HG03342 (cell line): Measurements from ENCODE around the gene C10orf120.

ENCODE experiments used
- ATAC-seq: cut with Tn5 transposase; IDR thresholded peaks from one replicate; pipeline ENCODE4 v1.9.1; 2021; ENCODE audit warnings: mild to moderate bottlenecking, moderate library complexity; ENCODE audit not compliant: unreplicated experiment

C10orf120 gene

DNA sequence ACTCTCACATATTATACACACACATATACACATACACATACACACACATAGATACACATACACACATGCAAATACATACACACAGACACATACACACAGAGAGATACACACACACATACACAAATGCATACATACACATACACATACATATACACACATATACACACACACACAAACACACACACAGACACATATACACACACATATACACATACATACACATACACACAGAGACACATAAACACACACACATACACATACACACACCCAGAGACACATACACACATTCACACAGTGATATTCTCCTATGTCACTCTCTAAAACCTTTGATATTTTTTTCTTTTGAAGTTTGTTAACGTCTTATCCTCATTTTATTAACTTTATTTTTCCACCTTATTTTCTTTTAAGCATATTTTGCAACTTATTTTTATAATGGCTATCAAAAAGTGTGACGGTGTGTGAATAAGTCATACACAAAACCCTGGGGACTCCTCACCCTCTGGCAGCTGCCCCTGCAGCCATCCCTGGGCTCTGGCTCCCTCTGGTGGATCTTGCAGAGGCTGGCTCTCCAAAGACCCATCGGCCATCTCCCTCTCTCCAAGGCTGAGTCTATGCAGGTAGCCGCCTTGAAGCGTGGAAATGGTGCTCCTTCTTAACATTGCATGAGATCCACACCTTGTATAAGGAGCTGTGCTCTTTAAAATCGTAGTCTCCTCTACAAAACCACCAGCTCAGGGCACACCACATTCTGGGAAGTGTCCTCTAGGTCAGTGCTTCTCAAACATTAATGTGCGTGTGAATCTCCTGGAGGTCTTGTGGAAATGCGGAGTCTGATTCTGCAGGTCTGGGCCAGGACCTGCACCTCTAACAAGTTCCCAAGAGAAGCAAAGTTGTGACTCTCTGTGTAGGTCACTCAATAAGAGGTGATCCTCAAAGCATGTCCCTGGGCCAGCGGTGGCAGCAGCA is 4.1 kb upstream of the C10orf120 start:
- no peak for ATAC-seq

DNA sequence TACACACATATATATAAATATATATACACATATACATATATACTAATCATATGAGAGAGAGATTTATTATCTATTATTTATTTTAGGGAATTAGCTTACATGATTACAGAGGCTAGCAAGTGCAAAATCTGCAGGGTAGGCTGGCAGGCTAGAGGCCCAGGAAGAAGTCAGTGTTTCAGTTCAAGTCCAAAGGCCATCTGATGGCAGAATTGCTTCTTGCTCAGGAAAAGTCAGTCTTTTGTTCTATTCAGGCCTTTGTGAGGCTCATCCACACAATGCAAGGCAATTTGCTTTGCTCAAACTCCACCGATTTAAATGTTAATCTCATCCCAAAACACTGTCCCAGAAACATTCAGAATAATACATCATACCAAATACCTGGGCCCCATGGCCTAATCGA is 2.6 kb upstream of the C10orf120 start:
- no peak for ATAC-seq

DNA sequence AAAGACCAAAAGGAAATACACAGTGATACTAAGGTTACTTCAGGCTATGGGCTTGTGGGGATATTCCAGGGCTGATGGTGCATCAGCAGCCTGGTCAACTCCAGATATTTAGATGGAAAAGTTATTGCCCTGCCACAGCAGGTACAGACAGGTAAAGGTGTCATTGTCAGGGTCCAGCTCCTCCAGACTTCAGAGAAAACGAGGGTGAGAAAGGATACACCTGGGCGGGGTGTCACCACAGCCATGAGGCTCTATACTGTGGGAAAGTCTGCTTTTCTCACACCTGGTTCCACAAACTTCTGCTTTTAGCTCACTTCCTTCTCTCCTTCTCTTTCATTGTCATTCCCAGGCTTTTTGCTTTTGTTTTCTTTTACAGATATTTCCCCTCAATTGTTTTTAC is 2.0 kb upstream of the C10orf120 start:
- ATAC-seq: no peak

DNA sequence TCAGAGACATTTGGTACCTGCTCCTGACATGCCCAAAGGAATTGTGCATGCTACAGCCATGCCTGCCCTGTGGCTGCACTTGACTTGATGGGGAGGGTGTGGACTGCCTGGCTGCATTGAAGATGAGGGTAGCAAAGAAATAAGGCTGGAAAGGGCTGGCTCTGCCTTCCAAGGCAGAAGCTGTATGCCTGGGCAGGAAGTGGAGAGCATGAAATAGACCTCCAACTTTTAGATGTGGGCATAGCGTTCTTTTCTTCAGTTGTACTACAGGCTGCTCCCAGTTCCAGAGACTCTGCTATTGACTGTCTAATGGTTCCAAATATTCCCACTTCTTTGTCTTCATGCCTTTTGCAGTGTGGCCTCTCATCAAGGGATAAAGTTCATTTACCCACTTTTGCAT is 3.0 kb downstream of the C10orf120 start:
- no peak for ATAC-seq

DNA sequence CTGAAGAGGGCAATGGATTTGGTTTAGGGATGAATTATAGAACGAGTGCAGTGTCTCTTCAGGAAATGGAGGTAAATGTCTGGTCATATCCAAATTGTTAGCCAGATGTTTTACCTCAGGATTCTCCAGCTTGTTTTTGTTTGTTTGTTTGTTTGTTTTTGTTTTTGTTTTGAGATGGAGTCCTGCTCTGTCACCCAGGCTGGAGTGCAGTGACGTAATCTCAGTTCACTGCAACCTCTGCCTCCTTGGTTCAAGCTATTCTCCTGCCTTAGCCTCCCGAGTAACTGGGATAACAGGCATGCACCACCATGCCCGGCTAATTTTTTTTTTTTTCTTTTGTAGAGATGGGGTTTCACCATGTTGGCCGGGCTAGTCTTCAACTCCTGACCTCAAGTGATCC is 6.9 kb downstream of the C10orf120 start:
- no peak for ATAC-seq

DNA sequence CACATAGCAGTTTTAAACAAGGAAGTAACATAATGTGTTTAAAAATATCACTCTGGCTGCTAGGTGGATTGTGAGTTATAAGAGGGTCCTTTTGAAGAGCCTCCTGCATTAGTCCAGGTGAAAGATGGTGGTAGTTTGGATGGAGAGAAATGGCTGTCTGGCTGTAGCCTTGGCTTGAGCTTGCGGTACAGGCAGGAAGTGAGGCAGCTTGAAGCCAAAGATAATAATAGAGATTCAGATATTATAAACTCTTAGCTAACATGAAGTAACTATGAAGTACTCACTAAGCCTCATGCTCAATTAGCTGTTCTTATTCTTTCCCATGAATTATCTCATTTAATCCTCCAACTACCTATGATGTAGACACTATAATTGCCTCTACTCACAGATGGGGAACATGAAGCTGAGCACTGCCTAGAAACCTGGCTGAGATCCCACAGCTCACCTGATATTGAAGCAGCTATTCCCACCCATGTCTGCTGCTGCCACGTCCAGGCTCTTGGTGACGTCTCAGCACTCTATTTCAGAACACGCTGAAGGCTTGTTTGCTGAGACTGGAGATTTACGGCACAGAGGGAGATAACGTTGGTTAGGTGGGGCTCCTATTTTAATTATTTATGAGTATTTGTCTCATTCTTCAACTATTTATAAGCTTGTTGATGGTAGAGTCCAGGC is 10.4 kb downstream of the C10orf120 start:
- no peak for ATAC-seq

DNA sequence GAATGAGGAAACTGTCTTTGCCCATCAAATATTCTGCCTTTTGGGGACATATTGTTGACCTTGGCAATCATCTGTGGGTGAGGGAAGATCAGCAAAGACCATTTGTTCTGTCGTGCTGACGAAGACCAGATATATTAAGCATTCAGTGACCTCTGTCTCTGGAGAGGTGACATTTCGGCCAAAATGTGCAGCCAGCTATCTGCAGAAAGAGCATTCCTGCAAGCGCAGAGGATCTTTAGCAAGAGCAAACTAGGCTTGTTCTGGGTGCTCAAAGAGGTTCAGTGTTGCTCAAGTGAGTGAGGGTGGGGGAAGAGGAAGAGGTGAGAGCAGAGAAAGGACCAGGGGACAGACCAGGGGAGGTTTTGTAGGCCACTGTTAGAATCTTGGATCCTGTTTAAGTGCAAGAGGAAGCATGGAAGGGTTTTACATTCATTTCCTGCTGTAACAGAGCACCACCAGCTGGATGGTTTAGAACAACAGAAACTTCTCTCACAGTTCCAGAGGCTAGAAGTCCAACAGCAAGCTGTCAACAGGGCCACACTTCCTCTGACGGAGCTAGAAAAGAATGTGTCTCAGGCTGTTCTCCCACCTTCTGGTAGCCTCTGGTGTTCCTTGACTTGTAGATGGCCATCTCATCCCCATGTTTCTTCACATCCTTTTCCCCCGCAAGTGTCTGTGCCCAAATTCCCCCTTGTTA is 11.2 kb downstream of the C10orf120 start:
- no peak for ATAC-seq

DNA sequence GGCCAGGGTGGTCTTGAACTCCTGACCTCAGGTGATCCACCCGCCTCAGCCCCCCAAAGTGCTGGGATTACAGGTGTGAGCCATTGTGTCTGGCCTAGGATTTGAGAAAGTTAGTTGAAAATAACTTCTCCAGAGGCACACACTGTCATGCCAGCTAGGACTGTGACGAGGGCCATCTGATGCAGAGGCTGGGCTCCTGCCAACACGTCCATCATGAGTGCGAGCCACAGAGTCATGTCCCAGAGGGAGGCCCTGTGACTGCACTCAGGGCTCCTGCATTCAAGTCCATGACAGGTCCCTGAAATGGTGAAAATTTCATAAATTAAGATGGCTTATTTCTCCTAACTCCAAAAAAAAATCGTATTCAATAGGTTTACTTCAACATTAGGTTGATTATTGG is 17.1 kb downstream of the C10orf120 start:
- no peak for ATAC-seq

DNA sequence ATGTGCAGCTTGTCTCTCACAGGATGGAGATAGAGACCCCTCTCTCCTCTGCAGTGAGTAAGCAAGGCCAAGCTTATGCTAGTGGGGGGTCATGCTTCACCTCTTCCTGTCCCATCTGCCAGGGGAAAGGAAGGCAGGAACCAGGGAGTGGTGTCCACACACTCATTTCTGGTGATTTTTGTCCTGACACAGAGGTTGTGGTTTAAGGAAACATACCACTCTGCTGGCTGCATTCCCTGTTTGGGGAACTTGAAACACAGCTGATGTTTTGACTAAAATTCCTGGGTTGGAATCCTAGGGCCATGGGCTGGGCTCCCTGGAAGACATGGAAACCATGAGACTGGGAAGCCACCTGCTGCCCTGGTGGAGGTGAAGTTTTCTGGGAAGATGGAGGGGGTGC is 21.4 kb downstream of the C10orf120 start:
- ATAC-seq: no peak

DNA sequence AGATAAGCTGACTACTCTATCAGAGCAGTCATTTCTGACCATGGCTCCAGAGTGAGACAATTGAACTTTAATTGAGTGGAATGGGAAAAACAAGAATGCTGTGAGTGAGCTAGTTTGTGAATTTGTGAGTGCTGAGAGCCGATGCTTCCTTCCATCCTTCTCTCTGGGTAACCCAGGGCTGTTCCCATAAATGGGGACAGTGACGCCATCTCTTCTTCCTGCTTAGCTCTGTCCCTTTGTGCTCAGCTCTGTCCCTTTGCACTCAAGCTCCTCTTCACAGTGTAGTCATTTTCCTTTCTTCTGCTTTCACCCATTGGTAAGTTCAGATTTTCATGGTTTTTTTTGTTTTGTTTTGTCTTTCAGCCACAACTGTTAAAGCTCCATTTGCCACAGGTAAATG is 24.4 kb downstream of the C10orf120 start:
- no peak for ATAC-seq

DNA sequence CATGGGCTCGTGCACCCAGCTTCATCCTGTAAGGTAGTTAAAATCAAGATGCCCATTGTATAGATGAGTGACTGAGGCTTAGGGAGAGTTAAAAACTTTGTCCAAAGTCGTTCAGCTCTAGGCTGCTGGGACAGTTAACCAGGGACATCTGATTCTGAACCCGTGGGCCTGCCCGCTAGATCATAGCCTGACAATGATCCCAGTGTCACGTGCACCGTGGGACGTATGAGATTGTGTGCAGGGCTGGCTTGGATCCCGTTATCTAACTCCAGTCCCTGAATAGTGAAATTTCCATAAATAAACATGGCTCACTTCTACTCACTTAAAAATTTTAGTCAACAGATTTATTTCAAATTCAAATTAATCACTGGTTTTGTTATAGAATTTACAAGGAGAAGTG is 24.9 kb downstream of the C10orf120 start:
- ATAC-seq: no peak

DNA sequence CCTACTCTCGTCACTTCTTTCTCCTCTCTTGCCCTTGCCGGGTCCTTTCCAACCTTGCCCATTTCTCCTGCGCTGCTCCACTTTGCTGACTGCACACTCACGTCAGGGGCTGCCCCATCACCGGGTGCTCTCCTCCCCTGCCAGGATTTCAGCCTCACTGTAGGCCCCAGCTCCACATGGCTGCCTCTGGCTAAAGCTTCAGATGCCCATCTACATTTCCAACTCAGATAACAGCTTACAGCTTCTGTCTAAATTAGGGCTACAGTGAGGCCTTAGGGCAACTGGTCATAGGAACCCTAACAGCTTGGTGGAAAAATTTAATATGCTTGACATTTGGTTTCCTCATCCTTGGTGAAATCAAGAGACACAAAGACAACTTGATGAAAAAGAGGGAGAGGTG is 25.9 kb downstream of the C10orf120 start:
- ATAC-seq: no peak

DNA sequence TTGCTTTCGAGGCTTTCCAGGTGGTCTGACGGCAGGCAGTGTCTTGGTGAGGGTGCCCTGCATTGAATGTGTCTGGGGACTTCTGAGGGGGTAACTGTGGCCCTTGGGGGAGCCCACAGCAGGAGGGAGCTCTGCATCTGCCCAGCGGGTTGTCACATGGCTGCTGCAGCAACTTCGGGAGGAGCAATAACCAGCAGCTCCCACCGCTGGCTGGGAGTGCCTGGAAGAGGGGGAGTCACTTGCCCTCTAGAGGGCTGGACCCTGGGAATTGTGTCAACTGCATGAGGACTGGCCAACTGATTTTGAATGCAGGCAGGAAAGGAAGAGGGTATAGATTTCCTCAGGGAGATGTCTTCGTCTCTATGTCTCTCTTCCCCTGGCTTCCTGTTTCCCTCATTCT is 26.4 kb downstream of the C10orf120 start:
- ATAC-seq: no peak

DNA sequence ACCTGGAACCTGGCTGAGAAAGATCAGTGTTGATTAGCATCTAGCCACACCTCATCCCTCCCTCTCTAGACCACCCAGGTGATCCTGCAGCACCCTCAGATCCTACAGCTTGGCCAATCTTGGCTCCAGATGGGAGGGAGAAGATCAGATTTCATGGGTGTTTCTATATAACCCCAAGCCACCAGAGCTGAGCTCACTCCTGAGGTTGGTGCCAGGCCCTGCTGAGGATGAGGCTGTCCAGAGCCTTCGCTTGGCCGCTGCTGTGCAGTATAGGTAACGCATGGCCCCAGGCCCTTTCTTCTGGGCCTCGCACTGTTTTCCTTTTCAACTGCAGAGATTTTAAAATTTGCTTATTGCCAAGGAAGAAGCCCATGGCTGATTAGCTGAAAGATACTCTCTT is 27.0 kb downstream of the C10orf120 start:
- ATAC-seq: no peak

DNA sequence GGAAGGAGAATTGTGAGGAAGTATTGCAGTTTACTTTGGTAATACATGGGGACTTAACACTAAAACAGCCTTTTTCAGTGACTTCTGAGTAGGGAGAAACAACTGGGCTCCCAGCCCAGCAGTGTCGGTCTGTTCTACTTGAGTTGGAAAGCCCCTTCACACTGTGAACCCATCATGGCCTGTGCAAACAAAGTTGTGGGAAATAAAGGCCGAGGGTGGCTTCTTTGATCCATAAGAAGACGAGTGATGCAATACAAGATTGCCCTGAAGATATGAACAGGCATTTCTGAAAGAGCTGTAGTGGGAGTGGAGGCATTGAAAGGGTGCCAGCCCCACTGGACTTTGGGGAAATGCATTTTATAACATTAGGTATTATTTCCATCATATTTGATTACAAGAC is 28.3 kb downstream of the C10orf120 start:
- no peak for ATAC-seq

DNA sequence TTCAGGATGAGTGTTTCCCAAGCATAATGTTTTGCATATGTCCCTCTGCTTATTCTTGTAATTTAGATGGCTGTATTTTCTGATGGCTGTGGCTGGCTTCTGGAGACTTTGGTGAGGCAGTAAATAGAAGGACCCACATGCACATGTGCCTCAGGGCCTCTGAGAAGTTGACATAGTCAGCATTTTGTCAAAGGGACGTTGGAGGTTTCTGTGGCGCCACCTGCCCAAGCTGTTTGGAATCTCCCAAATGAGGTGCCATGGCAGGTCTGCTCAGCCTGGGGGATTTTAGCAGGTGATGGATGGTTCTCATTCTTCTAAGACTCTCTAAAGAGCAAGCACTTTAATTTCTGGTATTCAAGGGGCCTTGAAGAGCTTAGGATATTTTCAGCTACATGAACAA is 29.8 kb downstream of the C10orf120 start:
- ATAC-seq: no peak

DNA sequence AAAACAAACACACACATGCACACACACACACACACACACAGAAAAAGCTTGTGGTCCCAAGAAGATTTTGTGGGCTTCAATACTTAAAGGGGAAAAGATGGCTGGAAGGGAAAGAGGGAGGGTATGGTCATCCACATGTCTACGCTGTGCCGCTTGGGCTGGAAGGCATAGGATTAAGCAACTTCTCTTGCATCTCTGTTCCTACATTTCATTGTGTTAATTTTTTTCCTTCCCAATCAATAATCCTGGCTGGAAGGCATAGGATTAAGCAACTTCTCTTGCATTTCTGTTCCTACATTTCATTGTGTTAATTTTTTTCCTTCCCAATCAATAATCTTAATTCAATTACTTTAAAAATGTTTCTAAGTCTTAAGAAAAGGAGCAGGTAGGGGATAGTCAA is 30.6 kb downstream of the C10orf120 start:
- ATAC-seq: no peak

DNA sequence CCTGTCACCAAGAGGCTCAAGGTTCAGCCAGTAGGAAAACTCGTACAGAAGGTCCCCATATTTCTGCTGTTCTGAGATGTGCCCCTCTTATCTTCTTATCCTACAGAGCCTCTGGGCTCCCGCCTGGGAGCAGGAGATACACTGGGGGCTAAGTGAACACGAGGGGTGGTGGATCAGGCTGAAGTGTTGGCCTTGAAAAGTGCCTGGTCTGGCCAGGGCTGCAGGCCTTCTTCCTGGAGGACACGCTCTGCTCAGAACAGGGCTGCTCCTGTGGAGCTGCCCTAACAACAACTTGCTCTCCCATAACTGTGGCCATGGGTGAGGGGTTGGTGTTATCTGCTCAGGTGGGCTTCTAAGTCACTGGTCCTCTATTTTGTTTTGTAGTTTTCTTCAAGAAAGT is 33.7 kb downstream of the C10orf120 start:
- no peak for ATAC-seq

DNA sequence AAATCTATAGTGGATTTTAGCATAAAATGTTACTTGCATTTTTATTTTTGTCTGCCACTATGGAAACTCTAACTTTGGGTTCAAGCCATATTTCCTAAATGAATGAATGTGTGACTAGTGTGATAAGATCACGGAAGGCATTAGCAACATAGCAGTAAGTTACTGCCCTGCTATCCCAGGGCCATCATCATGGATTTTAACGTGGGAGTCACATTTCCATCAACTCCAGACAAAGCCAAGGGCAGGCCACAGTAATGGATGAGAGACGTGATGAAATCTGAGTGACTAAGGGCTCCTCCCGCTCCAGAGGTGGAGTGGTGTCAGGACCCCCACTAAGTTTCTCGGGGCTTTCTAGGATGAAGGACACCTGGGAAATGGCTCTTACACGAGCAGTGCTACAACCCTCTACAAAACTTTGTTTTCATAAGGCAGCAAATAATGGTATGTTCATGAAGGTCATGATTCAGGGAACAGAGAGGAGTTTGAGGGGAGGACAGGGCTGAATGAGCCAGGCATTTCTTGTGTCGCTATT is 34.3 kb downstream of the C10orf120 start:
- no peak for ATAC-seq

DNA sequence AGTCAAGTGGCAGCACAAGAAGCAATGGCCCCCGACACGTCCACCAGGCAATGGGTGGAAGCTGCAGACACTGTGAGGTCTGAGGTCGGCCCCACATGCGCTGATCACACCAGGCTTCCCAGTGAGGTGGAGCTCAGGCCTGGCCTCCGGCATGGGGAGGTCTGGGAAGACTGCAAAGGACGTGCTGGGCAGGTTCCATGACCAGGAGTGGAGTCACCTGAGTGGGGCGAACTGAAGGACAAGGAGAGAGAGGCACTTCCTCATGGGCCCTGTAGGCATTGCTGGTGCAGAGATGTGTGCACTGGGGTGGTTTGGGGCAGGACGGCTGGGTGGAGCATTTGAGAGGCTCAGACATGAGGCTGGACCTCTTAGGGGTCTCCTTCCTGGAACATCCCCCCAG is 35.1 kb downstream of the C10orf120 start:
- ATAC-seq: no peak

DNA sequence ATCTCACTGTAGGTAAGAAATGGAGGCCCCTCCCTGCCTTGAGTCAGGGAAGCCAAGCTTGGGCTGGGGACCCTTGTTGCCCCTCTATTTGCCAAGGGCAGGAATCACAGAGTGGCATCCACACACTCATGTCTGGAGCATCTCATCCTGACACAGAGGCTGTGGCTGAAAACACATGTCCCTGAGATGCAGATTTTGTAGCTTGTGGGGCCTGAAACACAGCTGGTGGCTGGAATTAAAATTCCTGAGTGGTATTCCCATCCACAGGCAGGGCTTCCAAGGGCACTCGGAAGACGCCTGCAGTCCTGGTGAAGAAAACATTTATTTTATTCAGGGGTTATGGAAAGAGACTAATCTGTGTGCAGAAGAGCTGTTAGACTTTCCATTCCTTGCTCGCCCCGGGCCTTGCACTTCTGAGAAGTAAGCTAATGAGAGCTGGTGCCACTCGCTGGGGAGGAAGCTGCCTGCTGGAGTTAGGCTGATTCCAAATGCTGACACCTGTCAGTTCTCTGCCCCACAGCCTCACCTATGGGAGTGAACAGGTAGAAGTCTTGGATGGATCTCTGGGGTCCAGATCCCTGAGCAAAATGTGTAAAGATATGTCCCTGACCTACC is 36.0 kb downstream of the C10orf120 start:
- ATAC-seq: no peak
